H1 (cell line): ENCODE measurements around the gene MIPOL1. TPM values are rescaled to one million over a fixed set of nuclear protein-coding genes. Genes with fewer than 3 reads are reported as not detected.

ENCODE experiments used
- polyA plus RNA-seq, 7 experiments: library from polyadenylated mRNA; depleted of rRNA in 3 of 7; stranded (reverse) in 5 of 7; unstranded in 2 of 7; fragments of >200 nt in 5 of 7; fragments of 200-250 nt in 2 of 7; gene quantifications; 1 replicate in 5 of 7; 2 replicates in 1 of 7; 4 replicates in 1 of 7; pipeline versions ENCODE4 v1.2.1 to v1.2.3, GENCODE V29; 2011 to 2013; ENCODE audit warnings: missing spikeins in 2 of 7, mixed read lengths in 2 of 7
- total RNA-seq: library from RNA; stranded (reverse); fragmentation: NEBNext Ultra II Directional; extraction: Animal tissue kit (Norgen Biotek cat#: 25700); gene quantifications from 2 replicates; pipeline ENCODE4 v1.2.1, GENCODE V29; 2021
- TF ChIP-seq, protein P1 (sequence below): fragments of 300-600 bp; sonication (generic); IDR thresholded peaks from 2 replicates; pipeline ENCODE4 v1.7.1; 2012; ENCODE audit warnings: low read length, moderate library complexity, mild to moderate bottlenecking, inconsistent platforms; ENCODE audit not compliant: insufficient replicate concordance

Gene MIPOL1
- total and polyA plus RNA-seq, 2 of the 8 experiments (the other 6 are each of a cell fraction or from before 2014, with no cell fraction given) = 2.8 to 23.9 TPM

DNA sequence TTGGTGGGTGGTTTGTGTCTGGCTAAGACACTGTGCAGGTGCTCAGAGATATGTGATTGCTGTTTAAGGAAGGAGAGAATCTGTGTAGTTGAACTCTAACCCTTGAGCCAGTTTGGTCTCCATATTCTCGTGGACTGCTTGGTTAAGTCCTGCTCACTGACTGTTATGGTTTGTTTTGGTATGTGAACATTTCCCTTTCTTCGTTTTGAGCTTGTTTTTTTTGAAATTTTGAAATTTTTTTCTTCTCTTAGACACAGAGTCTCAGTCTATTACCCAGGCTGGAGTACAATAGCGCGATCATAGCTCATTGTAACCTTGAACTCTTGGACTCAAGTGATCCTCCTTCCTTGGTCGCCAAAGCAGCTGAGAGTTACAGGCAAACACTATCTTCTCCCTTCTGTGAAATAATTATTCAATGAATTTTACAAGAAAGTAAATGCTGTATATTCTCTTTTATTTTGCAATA lies 40.0 kb downstream of the MIPOL1 start (continued):
- TF ChIP-seq, protein P1, sequence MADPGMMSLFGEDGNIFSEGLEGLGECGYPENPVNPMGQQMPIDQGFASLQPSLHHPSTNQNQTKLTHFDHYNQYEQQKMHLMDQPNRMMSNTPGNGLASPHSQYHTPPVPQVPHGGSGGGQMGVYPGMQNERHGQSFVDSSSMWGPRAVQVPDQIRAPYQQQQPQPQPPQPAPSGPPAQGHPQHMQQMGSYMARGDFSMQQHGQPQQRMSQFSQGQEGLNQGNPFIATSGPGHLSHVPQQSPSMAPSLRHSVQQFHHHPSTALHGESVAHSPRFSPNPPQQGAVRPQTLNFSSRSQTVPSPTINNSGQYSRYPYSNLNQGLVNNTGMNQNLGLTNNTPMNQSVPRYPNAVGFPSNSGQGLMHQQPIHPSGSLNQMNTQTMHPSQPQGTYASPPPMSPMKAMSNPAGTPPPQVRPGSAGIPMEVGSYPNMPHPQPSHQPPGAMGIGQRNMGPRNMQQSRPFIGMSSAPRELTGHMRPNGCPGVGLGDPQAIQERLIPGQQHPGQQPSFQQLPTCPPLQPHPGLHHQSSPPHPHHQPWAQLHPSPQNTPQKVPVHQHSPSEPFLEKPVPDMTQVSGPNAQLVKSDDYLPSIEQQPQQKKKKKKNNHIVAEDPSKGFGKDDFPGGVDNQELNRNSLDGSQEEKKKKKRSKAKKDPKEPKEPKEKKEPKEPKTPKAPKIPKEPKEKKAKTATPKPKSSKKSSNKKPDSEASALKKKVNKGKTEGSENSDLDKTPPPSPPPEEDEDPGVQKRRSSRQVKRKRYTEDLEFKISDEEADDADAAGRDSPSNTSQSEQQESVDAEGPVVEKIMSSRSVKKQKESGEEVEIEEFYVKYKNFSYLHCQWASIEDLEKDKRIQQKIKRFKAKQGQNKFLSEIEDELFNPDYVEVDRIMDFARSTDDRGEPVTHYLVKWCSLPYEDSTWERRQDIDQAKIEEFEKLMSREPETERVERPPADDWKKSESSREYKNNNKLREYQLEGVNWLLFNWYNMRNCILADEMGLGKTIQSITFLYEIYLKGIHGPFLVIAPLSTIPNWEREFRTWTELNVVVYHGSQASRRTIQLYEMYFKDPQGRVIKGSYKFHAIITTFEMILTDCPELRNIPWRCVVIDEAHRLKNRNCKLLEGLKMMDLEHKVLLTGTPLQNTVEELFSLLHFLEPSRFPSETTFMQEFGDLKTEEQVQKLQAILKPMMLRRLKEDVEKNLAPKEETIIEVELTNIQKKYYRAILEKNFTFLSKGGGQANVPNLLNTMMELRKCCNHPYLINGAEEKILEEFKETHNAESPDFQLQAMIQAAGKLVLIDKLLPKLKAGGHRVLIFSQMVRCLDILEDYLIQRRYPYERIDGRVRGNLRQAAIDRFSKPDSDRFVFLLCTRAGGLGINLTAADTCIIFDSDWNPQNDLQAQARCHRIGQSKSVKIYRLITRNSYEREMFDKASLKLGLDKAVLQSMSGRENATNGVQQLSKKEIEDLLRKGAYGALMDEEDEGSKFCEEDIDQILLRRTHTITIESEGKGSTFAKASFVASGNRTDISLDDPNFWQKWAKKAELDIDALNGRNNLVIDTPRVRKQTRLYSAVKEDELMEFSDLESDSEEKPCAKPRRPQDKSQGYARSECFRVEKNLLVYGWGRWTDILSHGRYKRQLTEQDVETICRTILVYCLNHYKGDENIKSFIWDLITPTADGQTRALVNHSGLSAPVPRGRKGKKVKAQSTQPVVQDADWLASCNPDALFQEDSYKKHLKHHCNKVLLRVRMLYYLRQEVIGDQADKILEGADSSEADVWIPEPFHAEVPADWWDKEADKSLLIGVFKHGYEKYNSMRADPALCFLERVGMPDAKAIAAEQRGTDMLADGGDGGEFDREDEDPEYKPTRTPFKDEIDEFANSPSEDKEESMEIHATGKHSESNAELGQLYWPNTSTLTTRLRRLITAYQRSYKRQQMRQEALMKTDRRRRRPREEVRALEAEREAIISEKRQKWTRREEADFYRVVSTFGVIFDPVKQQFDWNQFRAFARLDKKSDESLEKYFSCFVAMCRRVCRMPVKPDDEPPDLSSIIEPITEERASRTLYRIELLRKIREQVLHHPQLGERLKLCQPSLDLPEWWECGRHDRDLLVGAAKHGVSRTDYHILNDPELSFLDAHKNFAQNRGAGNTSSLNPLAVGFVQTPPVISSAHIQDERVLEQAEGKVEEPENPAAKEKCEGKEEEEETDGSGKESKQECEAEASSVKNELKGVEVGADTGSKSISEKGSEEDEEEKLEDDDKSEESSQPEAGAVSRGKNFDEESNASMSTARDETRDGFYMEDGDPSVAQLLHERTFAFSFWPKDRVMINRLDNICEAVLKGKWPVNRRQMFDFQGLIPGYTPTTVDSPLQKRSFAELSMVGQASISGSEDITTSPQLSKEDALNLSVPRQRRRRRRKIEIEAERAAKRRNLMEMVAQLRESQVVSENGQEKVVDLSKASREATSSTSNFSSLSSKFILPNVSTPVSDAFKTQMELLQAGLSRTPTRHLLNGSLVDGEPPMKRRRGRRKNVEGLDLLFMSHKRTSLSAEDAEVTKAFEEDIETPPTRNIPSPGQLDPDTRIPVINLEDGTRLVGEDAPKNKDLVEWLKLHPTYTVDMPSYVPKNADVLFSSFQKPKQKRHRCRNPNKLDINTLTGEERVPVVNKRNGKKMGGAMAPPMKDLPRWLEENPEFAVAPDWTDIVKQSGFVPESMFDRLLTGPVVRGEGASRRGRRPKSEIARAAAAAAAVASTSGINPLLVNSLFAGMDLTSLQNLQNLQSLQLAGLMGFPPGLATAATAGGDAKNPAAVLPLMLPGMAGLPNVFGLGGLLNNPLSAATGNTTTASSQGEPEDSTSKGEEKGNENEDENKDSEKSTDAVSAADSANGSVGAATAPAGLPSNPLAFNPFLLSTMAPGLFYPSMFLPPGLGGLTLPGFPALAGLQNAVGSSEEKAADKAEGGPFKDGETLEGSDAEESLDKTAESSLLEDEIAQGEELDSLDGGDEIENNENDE = no peak
